ENCODE data around the gene CHRNA5.
"Not testable (repeated sequence)": the region's sequence is repeated elsewhere in the genome, so short reads cannot be mapped to it uniquely, and the experiment has no call there.

CHRNA5 gene

DNA sequence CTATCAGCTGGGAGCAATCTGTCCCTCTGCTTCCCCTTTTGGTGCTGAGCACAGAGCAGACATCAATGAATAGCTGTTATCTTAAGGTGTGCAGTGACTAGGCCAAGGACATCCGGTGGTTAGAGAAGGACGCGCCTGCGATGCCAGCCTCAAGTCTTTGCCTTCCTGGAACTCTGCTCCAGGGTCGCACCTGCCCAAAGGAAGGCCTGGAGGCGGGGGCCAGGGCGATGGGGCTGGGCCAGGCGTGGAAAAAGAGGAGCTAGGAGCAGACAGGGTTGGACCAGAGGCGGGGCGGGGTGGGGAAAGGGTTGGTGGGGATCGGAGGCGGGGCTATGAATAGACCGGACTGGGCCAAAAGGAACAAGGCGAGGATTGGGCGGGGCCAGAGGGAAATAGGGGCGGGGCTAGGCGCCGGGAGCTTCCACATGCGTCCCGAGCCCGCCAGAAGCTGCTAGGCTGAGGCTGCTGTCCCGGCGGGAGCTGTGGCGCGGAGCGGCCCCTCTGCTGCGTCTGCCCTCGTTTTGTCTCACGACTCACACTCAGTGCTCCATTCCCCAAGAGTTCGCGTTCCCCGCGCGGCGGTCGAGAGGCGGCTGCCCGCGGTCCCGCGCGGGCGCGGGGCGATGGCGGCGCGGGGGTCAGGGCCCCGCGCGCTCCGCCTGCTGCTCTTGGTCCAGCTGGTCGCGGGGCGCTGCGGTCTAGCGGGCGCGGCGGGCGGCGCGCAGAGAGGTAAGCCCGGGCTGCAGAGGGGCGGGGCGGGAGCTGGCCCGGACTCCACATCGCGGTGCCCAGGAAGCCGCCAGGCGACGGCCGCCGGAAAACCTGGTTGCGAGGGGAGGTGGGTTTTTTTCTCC, at the start of gene CHRNA5:
Gene CHRNA5 (plus strand): TSS at position 424 of the 854 bp plus-strand sequence. CDS start 200 bp downstream, at position 624.
- peak; percentile 69 to 84 for DNase-seq (ENCODE audit: extremely low read depth in 1 of 2, low read depth in 1 of 2)

DNA sequence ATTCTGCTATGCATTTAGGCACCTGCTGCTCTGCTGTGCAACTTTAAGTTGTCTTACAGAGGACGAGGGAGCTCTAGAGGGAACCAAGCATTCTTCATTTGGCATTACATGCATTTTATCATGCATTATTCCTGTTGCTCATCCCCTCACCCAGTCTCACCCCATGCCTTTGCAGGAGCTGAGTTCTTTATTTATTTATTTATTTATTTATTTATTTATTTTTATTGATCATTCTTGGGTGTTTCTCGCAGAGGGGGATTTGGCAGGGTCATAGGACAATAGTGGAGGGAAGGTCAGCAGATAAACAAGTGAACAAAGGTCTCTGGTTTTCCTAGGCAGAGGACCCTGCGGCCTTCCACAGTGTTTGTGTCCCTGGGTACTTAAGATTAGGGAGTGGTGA, 45.3 kb upstream of the CHRNA5 start:
- not testable (repeated sequence) for DNase-seq (ENCODE audit: extremely low read depth in 1 of 2, low read depth in 1 of 2)

DNA sequence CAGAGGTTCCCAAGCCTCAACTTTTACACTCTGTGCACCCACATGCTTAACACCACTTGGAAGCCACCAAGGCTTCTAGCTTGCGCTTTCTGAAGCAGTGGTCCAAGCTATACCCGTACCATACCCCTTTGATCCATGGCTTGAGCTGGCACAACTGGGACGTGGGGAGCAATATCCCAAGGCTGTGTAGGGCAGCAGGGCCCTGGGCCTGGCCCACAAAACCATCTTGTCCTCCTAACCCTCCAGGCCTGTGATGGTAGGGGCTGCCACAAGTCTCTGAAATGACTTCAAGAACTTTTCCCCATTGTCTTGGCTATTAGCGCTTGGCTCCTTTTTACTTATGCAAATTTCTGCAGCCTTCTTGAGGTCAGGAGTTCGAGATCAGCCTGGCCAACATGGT, 41.1 kb upstream of the CHRNA5 start:
- DNase-seq (ENCODE audit: extremely low read depth in 1 of 2, low read depth in 1 of 2), result no peak

DNA sequence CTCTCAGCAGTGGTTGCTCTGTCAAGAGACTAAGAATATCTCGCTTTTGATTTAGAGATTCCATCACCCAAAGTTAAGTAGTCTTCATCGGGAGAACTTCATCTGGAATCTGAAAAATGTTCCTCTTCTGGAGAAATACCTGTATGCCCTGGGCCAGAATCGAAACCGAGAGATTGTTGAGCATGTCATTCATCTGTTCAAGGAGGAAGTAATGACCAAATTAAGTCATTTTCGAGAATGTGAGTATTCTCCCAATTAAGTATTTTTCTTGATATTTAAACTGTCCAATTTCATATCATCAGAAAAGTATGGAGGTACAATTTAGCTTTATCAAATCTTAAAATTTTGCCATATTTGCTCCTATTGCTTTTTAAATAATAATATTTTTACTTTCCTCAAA, 38.0 kb upstream of the CHRNA5 start:
- DNase-seq (ENCODE audit: extremely low read depth in 1 of 2, low read depth in 1 of 2), result no peak

DNA sequence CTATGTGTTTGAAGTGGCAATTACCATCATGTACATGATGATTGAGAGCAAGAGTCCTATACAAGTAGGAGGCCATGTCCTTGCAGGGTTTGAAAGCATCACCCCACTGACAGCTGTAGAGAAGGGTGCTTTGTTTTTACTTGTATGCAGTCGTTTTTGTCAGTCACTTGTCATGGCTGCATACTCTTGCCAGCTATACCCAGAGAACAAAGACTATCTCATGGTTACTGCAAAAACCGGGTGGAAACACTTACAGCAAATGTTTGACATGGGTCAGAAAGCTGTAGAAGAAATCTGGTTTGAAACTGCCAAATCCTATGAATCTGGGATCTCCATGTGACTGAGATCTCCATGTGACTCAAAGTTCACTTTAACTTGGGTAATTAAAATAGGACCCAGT, 32.0 kb upstream of the CHRNA5 start:
- no peak for DNase-seq (ENCODE audit: extremely low read depth in 1 of 2, low read depth in 1 of 2)

DNA sequence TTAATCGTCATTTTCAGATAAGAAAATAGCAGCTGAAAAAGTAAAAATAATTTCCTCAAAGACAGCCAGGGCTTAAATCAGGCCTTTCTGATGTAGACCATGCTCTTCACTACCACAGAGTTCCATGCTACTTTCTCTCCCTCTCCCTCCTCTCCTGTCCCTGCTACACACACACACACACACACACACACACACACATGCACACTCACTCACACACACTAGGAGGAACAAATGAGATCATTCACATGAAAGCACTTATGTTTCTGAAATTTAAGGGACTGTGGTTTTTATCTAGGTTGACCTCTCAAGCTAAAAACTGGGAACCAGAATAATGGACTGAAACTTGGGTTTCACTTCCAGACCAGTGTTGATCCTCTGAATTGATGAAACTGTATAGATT, 29.2 kb upstream of the CHRNA5 start:
- no peak for DNase-seq (ENCODE audit: extremely low read depth in 1 of 2, low read depth in 1 of 2)

DNA sequence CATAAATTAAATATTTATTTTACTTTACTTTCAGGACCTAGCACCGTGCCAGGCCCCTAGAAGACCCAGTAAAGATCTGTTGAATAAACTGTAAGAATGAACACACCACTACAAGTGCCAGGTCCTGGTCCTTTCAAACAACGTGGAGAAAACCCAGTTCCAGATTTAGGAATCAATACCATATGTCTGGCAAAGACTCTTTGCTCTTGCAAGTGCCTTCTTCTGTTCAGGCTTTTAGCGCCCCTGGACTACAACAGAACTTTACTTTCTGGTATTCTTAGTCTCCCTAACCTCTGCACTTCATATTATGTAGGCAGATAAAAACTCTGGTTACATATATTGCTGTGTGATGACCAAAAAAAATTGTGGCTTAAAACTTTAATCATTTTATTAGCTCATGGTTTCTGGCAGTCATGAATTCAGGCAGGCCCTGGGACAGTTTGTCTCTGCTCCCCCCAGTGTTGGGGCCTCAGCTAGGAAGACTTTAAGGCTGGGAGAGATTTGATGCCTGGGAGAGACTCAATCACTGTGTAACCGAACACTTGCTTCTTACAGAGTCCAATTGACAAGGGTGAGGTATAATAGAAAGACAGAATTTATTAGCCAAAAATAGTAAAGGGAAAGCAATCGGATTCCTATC, 27.9 kb upstream of the CHRNA5 start:
- no peak for DNase-seq (ENCODE audit: extremely low read depth in 1 of 2, low read depth in 1 of 2)

DNA sequence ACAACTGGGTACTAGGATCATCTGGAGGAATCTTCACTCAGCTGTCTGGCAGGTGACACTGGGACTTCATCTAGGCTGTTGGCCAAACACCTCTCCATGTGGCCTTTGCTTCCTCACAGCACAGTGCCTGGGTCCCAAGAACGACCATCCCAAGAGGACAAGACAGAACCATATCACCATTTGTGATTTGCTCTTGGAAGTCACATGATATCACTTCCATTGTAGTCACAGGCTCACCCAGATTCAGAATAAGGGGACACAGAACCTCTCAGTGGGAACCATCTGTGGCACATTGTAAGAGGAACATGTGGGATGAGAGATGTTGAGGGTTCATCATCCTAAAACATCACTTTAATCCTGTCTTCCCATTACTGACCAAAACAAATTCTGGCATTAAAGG, 27.0 kb upstream of the CHRNA5 start:
- no peak for DNase-seq (ENCODE audit: extremely low read depth in 1 of 2, low read depth in 1 of 2)

DNA sequence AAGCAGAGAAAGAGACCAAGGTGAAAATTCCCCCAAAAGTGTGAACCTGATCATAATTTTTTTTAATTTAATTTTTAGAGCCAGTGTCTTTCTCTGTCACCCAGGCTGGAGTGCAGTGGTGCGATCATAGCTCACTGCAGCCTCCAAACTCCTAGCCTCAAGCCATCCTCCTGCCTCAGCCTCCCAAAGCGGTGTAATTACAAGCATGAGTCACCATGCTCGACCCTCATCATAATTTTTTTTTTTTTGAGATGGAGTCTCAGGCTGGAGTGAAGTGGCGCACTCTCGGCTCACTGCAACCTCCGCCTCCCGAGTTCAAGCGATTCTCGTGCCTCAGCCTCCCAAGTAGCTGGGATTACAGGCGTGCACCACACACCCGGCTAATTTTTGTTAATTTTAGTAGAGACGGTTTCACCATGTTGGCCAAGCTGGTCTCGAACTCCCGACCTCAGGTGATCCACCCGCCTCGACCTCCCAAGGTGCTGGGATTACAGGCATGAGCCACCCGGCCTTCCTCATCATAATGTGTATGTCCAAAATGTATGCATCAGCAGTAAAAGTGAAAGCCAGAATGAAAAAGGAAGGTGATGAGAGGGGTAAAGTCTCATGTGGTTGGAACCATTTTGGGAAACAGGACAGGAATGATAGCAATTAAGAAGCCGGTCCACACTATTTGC, 25.7 kb upstream of the CHRNA5 start:
- DNase-seq (ENCODE audit: extremely low read depth in 1 of 2, low read depth in 1 of 2), result not testable (repeated sequence)

DNA sequence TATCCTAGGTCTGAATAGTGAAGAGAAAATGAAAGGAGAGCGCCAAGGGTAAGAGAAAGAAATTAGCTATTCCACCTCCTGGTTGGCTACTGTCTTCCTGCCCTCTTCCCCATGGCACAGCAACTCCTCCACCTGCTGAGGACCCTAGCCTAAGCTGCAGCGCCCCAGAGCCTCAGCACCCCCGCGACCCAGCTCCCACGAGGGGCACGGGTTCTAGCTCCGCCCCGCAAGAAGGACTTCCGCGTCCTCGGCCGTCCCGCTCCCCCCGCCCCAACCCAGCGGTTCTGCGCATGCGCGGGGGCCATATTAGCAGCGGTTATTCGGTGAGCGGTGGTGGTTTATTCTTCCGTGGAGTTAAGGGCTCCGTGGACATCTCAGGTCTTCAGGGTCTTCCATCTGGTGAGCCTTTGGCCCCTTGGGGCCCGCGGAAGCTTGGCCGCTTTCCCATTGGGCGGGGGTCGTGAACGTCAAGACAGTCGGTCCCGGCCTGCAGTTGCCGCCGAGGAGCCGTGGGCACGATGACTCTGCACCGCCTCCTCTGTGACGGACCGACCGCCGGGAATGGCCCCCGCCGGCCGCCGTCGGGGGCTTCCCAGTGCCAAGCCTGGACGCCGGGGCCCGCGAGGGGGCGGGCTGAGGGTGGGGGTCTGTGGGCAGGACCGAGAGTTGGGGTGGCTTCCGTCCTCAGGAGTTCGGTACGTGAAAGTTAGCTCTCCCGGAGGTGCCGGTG, 25.0 kb upstream of the CHRNA5 start, which contains the start of gene PSMA4:
Gene PSMA4 (plus strand): TSS at position 304 of the 730 bp plus-strand sequence. CDS start 1,484 bp downstream, outside the sequence.
- DNase-seq (ENCODE audit: extremely low read depth in 1 of 2, low read depth in 1 of 2), result peak; percentile 83 to 90

DNA sequence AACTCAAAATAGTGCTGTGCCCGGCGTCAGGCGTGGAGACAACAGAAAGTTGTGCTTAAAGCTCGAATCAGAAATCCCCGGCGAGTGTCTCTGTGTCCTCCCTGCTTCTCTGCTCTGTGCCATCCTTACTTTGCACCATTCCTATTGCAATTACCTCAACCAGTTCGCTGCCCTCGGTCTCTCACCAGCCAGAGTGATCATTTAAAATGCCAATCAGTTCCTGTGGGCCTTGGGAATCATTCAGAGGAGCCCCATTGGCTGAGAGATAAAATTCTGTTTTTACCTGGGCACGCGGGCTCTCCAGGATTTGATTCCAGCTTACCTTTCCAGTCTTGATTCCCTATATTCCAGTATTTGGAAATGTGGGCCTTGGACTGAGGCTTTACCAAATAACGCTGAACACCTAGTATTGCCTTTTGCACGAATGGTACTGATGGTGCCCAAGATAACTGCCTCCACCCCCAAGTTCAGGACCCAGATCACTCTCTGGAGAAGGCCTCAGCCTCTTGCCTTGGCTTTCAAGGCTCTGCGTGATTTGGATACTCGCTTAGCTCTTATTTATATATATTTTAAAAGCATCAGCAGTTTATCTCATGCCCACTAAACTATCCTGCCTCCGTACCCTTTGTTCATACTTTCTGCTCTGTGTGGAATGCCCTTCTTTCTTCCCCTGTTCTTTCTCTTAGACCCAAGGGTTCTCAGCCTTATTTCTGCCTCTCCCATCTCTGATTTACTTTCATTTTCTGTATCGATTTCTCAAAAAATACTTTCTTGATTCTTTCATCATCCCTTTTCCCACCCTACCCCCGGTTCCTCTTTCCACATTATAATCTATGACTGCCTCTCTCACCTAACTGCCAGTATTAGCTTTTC, 24.2 kb upstream of the CHRNA5 start:
- no peak for DNase-seq (ENCODE audit: extremely low read depth in 1 of 2, low read depth in 1 of 2)

DNA sequence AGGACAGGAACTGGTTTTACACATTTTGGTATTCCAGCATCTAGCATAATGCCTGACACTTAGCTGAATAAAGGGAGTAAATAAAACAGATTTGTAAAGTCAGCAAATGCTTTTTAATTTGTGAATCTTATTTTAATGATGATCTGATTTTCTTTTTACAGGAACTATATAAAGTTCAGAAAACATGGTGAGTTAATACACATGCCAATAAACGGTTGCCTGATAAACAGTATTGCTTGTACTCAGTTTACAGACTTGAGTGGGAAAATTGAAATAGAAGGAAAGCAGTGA, 23.6 kb upstream of the CHRNA5 start:
- no peak for DNase-seq (ENCODE audit: extremely low read depth in 1 of 2, low read depth in 1 of 2)

DNA sequence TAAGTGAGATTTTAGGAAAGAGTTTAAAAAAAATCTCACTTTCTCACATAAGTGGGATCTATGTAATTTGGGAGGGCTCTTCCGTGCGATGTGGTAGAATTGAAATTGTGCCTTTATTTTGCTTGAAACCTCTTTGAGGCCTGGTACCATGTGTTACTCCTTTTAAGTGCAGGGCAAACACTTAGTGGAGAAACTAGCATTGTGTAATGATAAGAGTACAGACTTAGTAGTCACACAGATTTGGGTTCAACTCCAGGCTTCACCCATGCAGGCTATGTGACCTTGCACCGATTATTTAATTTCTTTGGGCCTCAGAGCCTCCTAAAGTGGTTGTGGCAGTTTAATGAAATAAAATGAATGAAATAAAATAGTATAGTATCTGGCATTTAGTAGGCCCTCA, 22.7 kb upstream of the CHRNA5 start:
- DNase-seq (ENCODE audit: extremely low read depth in 1 of 2, low read depth in 1 of 2), result no peak

DNA sequence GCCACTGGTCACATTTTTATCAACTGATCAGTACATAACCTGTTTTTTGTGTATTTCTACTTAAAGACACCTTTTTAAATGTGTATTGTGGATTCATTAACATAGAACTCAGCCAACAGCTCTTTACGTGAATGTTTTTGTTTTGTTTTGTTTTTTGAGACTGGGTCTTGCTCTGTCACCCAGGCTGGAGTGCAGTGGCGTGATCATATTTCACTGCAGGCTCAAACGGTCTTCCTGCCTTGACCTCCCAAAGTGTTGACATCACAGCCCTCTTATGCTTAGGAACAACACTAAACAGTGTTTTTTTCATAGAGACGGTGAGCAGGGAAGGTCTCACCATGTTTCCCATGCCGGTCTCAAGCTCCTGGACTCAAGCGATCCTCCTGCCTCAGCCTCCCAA, 15.1 kb upstream of the CHRNA5 start:
- no peak for DNase-seq (ENCODE audit: extremely low read depth in 1 of 2, low read depth in 1 of 2)

DNA sequence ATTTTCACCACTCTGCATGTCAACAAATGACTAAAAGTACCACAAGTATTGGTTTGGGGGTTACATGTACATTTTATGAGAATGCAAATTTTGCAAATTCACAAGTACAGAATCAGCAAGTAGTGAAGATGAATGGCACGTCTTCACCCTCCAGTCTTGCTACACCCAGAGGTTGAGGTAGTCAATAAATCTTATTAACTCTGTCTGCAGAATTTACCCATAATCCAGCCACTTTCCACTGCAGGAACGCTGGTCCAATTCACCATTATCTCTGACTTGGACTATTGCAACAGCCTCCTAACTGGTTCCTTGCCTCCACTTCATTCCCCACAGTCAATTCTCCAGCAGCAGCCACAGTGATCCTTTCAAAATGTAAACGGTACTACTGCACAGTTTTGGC, 14.5 kb upstream of the CHRNA5 start:
- DNase-seq (ENCODE audit: extremely low read depth in 1 of 2, low read depth in 1 of 2), result no peak

DNA sequence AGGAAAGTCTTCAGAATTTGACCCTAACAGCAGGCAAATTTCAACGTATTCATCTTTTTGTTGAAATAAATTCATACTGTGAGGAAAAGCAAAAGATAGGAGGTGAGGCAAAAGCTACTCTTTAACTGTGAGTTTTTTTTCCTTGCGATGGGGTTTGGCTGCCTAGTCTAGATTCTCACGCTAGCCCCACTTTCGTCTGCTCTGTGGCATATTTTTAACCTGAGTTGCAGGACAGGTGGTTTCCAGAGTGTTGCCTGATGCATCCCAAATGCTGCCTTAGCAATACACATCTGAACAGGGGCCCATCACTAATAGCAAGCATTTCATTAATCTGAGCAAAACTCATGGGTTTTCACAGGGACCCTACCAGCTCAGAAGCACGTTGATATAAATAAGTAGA, 13.4 kb upstream of the CHRNA5 start:
- no peak for DNase-seq (ENCODE audit: extremely low read depth in 1 of 2, low read depth in 1 of 2)

DNA sequence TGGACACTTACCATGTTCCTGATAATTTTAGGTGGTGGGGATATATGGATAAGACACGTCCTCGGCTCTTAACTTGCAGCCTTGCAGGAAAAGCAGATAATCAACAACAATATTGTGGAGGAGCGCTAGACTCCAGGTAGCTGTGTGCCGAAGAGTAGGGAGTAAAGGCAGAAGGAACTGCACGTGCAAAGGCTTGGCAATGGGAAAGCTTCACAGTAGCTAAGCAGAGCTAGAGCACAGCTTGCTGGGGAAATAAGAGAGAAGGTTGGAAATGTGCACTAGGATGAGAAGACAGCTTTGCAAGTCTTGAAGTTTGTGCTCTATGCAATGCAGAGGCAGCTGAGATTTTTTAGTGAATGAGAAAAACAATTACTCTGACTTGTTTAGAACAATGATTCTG, 12.7 kb upstream of the CHRNA5 start:
- DNase-seq (ENCODE audit: extremely low read depth in 1 of 2, low read depth in 1 of 2), result no peak

DNA sequence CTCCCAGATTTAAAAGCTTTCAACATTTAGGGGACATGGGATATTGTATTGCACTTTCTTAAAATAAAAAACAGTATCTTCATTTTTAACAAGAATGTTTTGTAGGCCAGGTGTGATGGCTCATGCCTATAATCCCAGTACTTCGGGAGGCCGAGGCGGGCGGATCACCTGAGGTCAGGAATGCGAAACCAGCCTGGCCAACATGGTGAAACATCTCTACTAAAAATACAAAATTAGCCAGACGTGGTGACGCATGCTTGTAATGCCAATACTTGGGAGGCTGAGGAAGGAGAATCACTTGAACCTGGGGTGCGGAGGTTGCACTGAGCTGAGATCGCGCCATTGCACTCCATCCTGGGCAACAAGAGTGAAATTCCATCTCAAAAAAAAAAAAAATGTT, 5.1 kb upstream of the CHRNA5 start:
- not testable (repeated sequence) for DNase-seq (ENCODE audit: extremely low read depth in 1 of 2, low read depth in 1 of 2)

DNA sequence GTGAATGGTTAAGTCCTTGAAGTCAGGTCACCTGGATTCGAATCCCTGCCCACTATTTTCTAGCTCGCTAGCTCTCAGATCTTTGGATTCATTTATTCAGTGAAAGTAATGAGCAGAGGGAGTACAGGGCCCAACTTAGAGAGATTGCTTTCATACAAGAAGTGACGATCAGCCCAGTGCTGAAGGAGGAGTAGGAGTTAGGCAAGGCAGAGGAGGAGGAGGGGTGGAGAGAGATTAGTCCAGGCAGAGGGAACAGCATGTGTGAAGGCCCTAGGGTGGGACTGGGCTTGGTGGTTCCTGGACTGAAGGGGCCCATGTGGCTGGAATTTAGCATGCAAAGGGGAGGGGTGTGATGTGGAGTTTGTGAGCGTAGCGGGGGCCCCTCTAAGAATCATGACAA, 3.8 kb upstream of the CHRNA5 start:
- no peak for DNase-seq (ENCODE audit: extremely low read depth in 1 of 2, low read depth in 1 of 2)

DNA sequence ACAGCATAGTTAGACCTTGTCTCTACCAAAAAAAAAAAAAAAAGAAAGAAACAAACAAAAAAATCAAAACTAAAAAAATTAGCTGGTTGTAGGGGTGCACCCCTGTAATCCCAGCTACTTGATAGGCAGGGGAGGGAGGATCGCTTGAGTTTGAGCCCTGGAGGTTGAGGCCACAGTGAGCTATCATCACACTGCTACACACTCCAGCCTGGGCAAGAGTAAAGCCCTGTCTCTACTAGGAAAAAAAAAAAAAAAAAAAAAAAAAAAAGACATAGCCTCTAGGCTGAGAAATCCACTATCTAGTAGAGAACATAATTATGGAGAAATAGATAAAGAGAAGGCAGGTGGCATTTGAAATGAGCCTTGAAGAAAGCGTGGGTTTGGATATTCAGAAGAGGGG, 2.2 kb upstream of the CHRNA5 start:
- DNase-seq (ENCODE audit: extremely low read depth in 1 of 2, low read depth in 1 of 2), result no peak

Measured in stimulated activated CD8-positive, alpha-beta memory T cell treated with anti-CD3 and anti-CD28 coated beads, Interleukin-7, amount 100 ng/mL, for 48 hours (primary cell).